Stimulated activated CD8-positive, alpha-beta memory T cell treated with anti-CD3 and anti-CD28 coated beads, Interleukin-12 subunit alpha, Interleukin-12 subunit beta, amount 100 ng/mL, for 24 hours (primary cell): ENCODE measurements around the gene KCNJ6.

ENCODE experiments used
- DNase-seq: peaks from one replicate; pipeline ENCODE4 v3.0.0-alpha.2; 2020; ENCODE audit errors: extremely low read depth

Gene KCNJ6

DNA sequence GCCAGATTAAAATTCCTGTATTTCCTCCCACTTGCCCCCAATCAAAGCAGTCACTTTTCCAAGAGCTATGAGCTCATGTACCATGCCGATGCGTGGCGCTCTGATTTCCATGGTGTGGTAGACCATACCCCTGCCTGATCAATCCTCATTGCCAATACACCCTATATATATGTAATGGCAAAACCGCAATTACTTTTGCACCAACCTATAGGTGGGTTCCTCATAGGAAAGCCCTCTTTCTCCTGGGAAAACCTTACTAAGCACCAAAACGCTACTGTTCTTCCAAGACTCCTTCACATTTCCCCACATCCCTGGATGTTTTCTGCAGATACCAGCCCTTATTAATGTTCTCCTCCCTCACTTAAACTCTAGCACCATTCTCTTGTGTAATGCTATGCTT lies 11.0 kb downstream of the KCNJ6 start:
- DNase-seq, result no peak

DNA sequence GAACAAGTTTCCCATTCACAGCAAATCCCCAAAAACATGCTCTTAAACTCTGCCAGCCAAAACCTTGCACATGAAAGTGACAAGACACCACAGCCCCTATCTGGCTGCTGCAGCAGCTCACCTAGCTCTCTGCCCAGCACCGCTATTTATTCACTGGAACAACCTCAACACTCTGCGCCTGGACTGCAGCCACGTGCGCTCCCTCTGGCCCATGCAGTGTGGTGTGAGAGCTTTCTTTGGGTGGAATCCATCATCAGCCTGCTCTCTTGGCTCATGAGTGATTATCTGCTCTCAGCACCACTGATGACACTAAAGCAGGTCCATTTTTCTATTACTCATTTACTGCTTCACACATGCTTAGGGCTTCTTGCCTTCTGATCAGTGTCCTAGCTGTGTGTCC lies 11.4 kb downstream of the KCNJ6 start:
- DNase-seq, result no peak

DNA sequence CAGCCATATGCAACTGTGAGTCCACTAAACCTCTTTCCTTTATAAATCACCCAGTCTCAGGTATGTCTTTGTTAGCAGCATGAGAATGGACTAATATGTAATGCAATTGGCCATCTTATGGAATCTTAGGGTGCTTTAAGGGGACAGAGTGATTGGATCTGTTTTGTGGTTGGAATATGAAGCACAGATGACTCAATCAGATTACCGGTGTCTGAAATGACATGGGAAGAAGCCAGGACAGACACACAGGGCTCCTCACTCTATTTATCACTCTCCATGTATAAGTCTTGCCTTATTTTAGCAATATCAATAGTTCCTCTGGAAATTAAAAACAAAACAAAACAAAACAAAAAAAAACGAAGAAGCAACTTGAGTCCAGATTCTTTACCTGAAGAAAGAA lies 12.9 kb downstream of the KCNJ6 start:
- no peak for DNase-seq

DNA sequence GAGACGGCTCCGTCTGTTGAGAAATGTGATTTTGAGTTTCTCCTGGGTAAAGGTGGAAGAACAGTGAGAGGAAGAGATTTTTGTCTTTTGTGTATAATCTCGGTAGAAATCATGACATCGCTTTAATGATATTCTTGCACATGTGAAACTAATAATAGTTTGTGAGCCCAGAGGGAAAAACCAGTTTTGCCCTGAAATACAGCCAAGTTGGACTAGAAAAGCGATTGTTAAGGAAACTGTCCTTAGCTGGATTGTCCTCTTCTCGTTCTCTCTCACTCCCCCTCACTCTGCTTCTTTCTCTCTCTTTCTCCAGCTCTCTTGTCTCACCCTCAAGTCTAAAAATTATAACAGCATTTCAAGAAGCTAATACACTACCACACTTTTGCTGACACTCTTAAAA lies 17.1 kb downstream of the KCNJ6 start:
- no peak for DNase-seq

DNA sequence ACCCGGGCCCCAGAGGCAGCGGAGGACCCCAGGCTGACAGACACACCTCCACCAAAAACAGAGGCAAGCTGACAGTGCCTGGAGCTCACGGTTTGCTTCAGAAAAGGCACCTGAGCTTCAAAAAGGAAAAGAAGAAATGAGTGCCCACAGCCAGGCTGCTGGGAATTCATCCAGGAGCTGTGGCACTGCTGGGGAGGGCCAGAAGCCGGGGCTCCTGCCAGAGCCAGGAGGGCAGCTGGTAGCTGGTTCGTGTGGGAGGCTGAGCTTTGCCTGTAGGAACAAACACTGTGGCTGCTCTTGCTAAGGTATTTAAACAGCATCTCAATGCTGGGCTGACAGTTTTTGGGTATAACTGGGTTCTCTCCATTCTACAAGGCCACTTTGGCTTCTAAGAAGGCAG lies 19.5 kb downstream of the KCNJ6 start:
- DNase-seq, result no peak

DNA sequence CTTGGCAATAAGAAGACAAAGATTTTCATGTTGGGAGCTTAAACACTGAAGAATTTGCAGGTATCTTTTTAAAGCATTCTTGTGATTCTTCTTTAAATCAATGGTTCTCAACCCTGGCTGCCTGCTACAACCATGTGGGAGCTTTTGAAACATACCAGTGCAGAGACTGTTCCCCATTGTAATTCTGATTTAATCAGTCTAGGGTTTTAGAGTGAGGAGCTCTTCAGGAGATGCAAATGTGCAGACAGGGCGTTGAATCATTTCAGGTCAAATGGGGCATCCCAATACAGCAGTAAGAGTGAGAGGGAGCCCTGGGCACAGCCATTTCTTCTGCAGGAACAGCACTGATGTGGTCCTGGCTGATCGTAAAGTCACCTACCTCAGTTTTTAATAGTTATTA lies 24.3 kb downstream of the KCNJ6 start:
- no peak for DNase-seq

DNA sequence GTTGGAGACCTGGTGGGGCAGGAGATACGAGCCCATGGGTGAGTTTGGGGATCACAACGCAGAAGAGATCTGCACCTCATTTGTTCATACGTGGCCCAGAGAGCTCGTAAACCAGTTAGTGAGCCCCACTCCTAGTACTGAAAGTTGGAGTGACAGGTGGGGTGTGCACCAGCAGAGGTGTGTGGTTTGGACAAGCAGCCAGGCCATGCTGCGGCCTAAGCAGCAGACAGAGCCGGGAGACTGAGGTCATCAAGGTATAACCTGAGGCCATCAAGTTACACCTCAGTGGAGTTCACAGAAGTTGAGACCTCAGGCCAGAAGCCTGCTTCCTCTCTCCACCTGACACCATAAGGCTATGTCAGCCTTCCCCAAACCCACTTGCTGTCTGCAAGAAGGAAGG lies 27.6 kb downstream of the KCNJ6 start:
- no peak for DNase-seq

DNA sequence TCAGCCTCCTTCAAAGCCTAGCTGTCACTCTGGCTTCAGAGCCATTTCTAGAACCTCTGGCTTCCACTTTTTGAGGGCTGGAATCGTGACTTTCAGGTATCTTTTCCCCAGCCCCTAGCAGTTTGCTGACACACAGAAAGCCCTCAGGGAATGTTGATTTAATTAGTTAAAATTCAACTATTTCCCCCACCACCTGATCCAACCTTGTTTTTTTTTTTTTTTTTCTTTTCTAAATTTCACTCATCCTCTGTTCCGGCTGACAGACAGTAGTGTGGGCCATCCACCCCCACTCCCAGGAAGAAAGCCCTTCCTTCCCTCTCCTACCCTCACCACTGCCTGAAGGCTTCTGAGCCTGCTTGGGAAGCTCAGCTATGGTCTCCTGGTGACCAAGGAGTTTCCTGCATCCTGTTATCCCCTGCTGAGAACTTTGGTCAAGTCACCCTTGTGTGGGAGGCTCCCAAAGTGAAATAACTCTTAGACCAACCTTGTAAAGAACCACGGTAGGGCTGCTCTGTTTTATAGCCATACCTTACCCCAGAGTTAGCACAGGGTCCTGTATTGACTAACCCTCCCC lies 29.4 kb downstream of the KCNJ6 start:
- no peak for DNase-seq

DNA sequence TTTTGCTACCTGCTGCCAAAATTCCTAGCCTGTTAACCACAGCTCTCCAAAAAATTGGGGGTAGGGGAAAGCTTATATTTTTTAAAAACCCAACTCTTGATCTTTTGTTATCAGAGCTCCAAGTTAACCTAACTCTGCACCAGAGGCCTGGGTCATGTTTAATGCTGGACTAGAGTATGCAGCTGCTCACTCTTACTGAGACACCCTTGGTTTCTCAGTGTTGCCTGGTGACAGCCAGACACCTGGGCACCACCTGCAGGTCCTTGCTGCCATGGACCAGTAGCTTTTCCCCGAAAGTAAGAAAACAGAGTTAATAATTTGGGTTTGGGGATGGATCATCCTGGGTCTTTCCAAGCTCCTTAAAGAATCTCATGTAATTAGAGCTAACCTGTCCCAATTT lies 30.1 kb downstream of the KCNJ6 start:
- DNase-seq, result no peak

DNA sequence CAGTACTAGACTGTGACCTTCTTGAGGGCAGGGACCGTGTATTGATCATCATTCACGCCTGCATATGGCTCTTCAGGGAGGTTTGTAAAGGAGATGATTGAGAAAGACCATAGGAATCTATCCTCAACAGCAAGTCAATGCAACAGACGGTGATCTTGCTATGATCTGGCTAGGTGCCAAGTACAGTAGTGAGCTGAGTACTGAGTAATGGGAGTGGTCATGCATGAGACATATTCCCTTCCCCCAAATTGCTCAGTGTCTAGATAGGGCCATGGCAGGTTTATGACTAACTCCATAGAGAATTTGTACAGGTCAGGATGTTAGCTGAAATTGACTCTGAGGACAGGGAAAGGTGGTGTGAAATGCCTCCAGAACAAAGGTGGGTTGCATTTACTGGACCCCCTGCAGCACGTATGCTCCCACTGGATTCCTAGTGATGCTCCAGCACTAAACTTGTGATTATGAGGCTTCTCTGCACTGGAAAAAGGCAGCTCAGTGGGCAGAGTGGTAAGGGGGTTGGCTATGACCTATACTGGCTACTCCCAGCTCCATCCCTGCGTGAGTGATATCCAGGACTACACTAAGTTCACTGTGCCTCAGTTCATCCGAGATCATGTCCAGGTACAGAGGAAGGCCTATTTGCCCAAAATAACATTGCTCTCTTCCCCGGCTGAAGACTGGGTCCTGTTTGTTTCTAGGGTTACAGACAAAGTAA lies 37.2 kb downstream of the KCNJ6 start:
- DNase-seq, result no peak

DNA sequence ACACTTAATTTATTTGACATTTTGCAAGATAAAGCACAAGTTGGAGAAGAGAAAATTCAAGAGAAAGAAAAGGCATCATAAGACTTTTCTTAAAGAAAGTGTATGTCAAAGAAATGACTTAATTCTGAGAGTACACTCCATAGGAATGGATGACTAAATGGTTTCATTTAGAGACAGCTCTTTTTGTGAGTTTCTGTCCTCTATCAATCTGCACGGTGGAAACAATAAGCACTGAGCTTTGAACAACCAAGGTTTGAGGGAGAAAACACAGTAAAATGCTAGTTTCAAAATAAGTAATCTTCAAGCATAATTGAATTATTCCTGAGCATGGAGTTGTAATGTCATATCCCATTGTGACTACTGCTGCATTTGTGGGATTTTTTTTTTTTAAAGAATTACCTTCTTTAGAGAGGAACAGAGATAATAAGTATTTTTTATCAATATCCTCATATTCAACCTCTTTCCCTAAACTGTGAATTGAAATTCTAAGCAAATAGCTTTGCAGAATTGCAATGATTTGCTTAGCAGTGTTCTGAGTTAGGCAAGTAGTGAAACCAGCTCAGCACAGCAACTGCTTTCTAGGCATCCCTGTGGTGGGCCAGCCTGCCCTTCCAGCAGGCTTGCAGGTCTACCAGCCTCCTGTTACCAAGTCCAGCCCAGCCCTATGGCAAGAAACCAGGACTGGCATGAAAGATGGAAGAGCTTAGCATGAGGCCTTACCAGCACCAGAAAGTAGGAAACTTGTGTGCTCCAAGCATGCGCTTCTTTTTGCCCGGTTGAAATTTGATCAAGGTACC lies 38.2 kb downstream of the KCNJ6 start:
- no peak for DNase-seq

DNA sequence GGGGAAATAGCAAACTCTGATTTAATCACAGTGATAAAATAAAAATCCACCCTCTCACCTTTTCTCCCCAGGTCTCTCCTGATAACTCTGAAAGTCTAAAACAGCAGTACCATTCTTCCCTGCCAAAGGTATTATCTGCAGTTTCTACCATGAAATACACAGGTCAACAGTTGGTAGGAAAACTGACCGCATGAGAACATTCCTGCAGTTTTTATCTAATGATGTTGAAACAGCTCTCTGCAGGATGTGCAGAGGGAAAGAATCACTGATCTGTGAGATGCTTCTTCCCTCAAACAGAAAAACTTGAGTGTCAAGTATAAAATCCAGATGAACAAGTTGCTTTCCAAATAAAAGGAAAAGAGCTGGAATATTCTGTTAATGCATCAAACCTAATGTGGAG lies 39.1 kb downstream of the KCNJ6 start:
- no peak for DNase-seq

DNA sequence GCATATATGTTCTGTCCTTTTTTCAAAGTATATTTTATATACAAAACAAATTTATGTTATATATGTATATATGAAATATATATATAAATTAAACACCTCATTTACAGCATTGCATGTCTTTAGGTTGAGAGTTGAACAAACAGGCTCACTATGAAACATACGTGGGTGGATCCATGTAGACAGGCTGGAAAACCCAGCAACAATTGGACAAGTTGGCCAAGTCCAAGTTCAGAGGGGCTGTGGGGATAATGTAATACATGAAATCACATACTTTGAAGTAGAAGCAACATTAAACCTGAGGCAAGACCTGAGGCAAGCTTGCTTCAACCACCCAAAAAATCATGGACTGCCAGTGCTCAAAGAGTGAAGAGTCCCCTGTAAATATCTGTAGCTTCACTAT lies 39.7 kb downstream of the KCNJ6 start:
- DNase-seq, result no peak

DNA sequence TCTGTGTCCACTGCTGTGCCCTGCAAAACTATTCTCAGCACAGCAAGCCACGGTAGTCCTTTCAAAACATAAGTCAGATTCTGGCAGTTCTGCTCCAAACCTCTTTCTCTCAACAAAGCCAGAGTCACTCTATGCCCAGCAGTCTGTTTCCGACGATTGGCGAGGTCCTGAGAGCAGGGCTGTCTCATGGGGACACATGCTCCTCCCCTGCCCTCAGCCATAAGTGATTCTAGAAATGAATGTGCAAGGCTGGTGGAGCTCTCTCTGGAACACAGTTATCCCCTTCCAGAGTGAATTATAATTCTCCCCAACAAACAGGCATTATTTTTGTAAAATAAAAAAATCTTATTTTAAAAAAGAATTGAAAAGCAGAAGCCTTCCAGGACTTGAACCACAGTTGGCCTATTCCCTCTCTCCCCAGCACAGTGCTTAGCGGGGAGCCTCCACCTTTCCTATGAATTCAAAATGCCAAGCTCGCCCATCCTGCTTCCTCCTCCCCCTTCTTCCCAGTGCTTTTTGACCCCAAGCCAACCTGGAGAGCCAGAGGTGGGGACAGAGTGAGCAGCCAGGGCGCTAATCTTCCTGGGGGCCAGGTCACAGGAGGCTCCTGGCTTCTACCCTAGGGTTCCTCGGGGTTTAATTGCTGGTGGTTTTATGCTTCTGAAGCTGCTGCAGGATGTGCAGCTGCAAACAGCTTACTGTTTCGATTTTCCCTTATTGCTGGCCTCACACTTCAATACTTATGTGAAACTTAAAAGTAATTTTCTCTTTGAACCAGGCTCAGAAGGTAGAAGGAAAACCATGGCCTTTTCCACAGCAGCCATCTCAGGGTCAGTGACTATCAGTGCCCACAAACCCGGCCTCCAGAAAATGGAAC lies 41.1 kb downstream of the KCNJ6 start:
- DNase-seq, result no peak

DNA sequence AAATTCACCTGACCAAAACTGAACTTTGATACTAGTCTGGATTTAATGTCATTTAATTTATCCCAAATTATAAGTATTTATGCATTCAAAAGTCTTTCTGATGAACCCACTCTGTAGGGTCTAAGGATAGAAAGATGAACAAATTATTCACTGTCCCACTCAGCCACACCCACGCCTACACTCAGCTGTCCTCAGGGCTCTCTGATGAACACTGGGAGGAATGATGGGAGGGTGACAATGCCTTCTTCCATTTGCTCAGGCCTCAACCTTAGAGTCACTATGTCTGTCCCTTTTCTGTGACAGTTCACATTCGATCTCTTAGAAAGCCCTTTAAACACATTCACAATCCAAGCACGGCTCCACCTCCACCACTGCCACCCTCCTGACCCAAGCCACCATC lies 41.8 kb downstream of the KCNJ6 start:
- no peak for DNase-seq

DNA sequence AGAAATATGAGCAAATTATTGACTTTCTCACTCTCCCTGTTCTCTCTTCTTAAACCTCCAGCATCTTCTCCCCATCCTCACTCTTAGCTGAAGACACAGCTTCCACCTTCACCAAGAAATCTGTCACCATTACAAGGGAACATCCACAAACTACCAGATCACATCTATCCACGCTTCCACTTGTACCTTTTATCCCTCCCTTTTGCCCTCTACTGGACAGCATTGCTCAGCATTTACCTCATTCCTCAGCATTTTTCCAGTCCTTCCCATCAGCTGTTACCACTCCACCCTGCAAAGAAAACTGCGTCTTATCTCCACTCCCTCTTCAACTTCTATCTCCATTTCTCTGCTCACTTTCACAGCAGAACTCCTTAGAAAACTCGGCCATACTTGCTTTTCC lies 42.6 kb downstream of the KCNJ6 start:
- DNase-seq, result no peak

DNA sequence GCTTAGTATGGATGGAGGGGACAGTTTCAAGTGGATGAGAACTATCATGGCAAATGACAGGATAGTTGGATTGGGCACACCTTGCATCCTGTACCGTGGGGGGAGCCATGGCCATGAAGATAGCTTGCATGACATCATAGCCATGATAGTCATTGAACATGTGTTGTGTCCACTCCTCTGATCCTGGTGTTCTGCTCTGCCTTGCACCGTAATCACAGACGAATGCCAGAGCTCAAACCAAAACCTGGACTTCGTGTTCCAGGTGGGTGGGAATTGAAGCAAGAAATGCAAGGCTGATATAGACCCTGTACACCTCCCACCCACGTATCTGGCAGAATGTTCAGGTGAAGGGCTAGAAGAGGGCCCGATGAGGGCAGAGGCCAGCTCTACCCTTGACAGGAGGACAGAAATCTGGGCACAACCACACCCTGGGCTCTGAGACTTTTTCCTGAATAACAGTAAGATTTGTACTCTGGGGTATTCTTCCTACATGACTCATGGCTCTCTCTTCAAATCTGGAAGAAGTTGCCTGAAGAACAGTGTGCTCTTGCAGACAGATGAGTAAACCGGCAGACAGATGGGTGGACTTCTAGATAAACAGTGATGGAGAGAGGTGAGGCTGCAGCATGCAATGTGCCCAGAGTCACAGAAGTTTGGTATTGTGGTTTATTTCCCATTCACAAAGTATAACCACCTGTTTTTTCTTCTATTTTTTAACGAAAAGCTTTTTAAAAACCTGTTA lies 45.0 kb downstream of the KCNJ6 start:
- no peak for DNase-seq

DNA sequence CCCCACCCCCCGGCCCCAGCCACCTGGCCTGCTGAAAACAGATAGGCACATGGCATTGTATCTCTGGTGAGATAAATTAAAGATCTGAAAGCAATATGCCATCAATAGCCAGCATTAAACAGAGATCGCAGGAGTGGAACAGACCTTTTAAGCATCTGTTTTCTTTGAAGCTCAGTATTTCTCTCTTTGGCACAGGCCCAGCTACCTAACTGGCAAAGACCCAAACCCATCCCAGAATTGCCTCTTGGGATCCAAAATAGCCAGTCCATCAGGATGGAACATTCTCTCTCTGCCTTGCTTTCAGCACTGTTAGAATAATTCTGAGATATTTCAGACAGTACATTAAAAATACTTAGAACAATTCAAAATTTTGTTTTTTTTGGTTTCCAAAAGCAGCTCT lies 46.0 kb downstream of the KCNJ6 start:
- DNase-seq, result no peak

DNA sequence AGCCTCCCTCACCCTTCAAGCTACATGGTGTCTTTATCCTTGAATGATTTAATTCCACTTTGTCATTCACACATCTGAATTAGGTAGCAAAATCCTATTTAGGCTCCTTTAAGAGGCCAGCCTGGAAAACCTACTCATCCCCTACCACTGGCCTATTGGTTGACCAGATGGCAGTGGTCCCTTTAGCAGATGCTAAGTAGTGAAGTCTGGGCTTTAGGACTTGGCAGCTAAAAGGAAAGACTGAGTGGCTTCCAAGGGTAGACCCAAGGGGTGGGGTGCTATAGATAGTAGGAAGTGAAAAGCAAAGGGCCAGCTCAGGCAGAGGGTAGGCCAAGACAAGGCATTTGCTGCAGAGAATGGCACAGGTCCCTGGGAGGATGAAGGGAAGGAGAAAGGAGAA lies 46.6 kb downstream of the KCNJ6 start:
- no peak for DNase-seq

DNA sequence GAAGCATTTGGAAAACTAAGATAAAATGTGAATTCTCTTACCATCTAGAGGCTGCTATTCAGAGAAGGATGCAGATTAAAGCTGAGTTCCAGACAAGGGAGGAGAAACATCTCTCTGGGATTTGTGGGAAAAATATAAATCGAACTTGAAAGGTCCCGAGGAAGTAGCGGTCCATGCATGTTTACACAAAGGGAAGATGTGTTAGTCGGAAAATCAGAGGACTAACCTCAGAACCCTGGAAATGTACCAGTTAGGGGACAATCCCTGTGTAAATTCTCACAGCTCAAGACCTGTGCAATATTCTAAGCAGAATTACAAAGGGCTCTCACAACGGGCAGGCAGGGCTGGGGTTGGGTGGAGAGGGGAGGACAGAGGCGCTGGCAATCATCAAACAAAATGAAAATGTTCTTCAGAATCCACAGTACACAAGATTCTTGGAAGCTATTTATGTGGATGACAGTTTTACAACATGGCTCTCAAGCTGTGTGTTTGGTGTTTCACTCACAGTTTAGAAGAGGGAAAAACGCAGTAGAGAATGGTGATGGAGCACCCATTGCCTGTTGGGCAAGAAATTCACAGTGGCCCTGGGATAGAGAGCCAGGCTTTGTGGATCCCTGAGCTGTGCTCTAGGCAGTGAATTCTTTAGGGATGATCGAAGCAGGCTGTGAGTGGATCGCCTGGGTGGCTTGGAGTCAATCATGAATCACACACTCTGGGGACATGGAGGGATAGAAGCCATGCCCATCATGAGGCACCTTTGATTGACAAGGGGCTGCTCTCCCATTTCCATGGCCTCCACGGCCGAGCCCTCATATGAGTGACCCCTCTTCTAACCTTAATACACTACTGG lies 47.6 kb downstream of the KCNJ6 start:
- DNase-seq, result no peak

DNA sequence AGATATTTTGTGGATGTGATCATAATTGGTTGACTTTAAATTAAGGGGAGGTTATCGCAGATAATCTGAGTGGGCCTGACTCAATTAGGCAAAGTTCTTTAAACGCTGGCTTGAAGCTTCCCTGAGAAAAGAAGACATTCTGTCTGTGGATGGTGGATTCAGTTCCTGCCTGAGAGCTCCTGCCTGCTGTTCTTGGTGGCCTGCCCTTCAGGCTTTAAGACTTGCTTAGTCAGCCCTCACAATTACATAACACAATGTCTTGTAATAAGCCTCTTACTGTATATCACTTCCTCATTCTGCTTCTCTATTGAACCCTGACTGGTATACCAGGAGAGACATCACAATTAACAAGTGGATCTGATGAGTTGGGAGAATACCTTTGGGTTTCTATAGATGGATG lies 50.2 kb downstream of the KCNJ6 start:
- DNase-seq, result no peak
